ENCODE measurements around the gene ZBTB18. TPM values are rescaled to one million over a fixed set of nuclear protein-coding genes. Genes with fewer than 3 reads are reported as not detected.

ZBTB18 gene
- total RNA-seq, 2 experiments from 2014 or later: 57.2 to 59.9 TPM

DNA sequence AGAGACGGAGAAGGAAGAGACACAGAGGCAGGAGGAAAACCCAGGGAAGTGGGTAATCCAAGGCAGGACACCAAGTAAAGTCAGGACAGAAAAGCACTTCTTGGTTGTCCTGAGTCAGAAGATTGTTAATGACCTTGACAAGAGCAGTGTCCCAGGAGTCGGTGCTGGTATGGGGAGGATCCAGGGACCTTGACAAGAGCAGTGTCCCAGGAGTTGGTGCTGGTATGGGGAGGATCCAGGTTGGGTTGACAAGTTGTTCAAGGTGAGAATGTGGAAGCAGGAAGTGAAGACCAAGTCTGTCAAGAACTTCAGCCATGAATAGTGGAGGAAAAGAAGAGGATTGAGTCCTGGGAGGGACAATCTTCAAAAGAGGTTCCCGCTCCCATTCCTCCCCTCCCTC is 31.9 kb downstream of the ZBTB18 start:
- ChIA-PET POLR2A (no interaction called here), CTCF (no interaction called here)
- no peaks in the 10 kb centered on the region for H3K36me3 Mint-ChIP-seq (ENCODE audit: low read depth)
- intact Hi-C loops (cut with DNase I, micrococcal nuclease): no loop called here
- TF ChIP-seq, protein P1, sequence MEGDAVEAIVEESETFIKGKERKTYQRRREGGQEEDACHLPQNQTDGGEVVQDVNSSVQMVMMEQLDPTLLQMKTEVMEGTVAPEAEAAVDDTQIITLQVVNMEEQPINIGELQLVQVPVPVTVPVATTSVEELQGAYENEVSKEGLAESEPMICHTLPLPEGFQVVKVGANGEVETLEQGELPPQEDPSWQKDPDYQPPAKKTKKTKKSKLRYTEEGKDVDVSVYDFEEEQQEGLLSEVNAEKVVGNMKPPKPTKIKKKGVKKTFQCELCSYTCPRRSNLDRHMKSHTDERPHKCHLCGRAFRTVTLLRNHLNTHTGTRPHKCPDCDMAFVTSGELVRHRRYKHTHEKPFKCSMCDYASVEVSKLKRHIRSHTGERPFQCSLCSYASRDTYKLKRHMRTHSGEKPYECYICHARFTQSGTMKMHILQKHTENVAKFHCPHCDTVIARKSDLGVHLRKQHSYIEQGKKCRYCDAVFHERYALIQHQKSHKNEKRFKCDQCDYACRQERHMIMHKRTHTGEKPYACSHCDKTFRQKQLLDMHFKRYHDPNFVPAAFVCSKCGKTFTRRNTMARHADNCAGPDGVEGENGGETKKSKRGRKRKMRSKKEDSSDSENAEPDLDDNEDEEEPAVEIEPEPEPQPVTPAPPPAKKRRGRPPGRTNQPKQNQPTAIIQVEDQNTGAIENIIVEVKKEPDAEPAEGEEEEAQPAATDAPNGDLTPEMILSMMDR (IDR thresholded peaks at IDR 0.05): no peak
- peaks cover 7% of the 10 kb centered on the region for H3K27me3 Mint-ChIP-seq
- H3K9me3 ChIP-seq (ENCODE audit: control insufficient read depth in 1 of 2, insufficient read depth in 1 of 2, low read length in 2 of 2): no peaks in the 10 kb centered on the region
- H3K27ac Mint-ChIP-seq: no peak overlapping the region
- H3K9me3 Mint-ChIP-seq: no peaks in the 10 kb centered on the region
- no peak overlapping the region for H3K4me3 Mint-ChIP-seq
- H3K36me3 ChIP-seq (ENCODE audit: insufficient read depth, low read length): no peaks in the 10 kb centered on the region
- ATAC-seq (ENCODE audit: poor library complexity) (no peak), DNase-seq (no peak)
- no peaks in the 10 kb centered on the region for H3K27me3 ChIP-seq (ENCODE audit: control insufficient read depth in 1 of 2, insufficient read depth in 2 of 2, low read length in 2 of 2)
- no peaks in the 10 kb centered on the region for H3K4me1 ChIP-seq (ENCODE audit: insufficient read depth, low read length)
- H3K27ac ChIP-seq (ENCODE audit: low read depth in 1 of 2, low read length in 2 of 2): no peak overlapping the region
- H3K4me1 Mint-ChIP-seq (ENCODE audit: low read depth): peaks cover 3% of the 10 kb centered on the region
- no peak overlapping the region for H3K4me3 ChIP-seq (ENCODE audit: low read length)

DNA sequence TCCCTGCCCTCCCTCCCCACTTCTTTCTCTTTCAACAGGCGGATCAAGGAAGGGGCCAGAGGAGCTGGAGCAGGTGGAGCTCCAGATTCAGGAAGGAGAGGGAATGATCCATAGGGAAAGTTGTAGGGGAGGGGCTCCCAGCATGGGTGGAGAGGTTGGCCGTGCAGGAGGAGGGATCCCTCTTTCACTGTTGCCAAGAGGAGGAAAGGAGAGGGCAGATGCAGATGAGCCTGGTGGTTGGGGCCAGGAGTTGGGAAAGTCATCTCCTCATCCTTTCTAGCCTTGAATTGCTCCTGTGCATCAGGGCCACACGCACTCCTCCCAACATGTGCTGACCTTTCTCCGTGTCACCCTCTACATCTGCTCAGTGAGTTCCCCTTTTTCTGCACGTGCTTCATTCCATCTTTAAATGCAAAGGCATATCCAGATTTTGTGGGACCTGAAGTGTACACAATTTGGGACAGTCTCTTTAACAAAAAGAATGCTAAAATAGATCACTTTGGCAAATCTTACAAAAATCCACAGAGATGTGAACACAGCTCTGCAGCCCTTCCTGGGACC is 32.4 kb downstream of the ZBTB18 start:
- POLR2A ChIA-PET: no interaction called here

DNA sequence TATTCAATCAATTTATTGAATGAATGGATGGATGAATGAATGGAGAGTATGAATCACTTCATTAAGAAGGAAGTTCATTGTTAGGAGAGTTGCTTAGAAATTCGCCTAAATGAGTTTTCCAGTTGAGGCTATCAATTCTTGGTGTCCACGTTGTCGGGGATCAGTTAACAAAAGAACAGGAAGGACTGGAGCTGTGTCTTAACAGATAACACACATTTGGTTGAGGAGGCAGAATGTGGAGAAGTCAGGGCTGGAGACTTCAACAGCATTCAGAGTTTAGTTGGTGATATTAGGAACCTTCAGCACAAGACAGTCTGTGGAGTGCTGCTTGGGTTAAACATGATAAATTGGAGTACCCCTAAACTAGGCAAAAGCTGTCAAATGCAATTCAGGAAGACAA is 33.7 kb downstream of the ZBTB18 start:
- ATAC-seq (ENCODE audit: poor library complexity) (no peak), DNase-seq (no peak)
- no peaks in the 10 kb centered on the region for H3K9me3 Mint-ChIP-seq
- Histone ChIP-seq H3K27me3 (ENCODE audit: control insufficient read depth in 1 of 2, insufficient read depth in 2 of 2, low read length in 2 of 2) (no peaks in the 10 kb centered on the region), H3K27ac (ENCODE audit: low read depth in 1 of 2, low read length in 2 of 2) (no peak overlapping the region), H3K9me3 (ENCODE audit: control insufficient read depth in 1 of 2, insufficient read depth in 1 of 2, low read length in 2 of 2) (no peaks in the 10 kb centered on the region), H3K4me1 (ENCODE audit: insufficient read depth, low read length) (no peaks in the 10 kb centered on the region), H3K4me3 (ENCODE audit: low read length) (no peak overlapping the region), H3K36me3 (ENCODE audit: insufficient read depth, low read length) (no peaks in the 10 kb centered on the region)
- intact Hi-C loops (cut with DNase I, micrococcal nuclease): no loop called here
- TF ChIP-seq, protein P1 (IDR thresholded peaks at IDR 0.05): no peak
- no peak overlapping the region for H3K27ac Mint-ChIP-seq
- H3K27me3 Mint-ChIP-seq: peaks cover 7% of the 10 kb centered on the region
- no peaks in the 10 kb centered on the region for H3K36me3 Mint-ChIP-seq (ENCODE audit: low read depth)
- ChIA-PET CTCF (no interaction called here), POLR2A (no interaction called here)
- H3K4me3 Mint-ChIP-seq: no peak overlapping the region
- H3K4me1 Mint-ChIP-seq (ENCODE audit: low read depth): no peaks in the 10 kb centered on the region

More for the DNA sequence above, 32.4 kb downstream of the ZBTB18 start:
- H3K4me3 Mint-ChIP-seq: no peak overlapping the region
- Histone ChIP-seq H3K36me3 (ENCODE audit: insufficient read depth, low read length) (no peaks in the 10 kb centered on the region), H3K27ac (ENCODE audit: low read depth in 1 of 2, low read length in 2 of 2) (no peak overlapping the region), H3K4me3 (ENCODE audit: low read length) (no peak overlapping the region), H3K4me1 (ENCODE audit: insufficient read depth, low read length) (no peaks in the 10 kb centered on the region), H3K9me3 (ENCODE audit: control insufficient read depth in 1 of 2, insufficient read depth in 1 of 2, low read length in 2 of 2) (no peaks in the 10 kb centered on the region), H3K27me3 (ENCODE audit: control insufficient read depth in 1 of 2, insufficient read depth in 2 of 2, low read length in 2 of 2) (no peaks in the 10 kb centered on the region)
- peaks cover 7% of the 10 kb centered on the region for H3K27me3 Mint-ChIP-seq
- no peak overlapping the region for H3K27ac Mint-ChIP-seq
- TF ChIP-seq, protein P1 (IDR thresholded peaks at IDR 0.05): no peak
- H3K9me3 Mint-ChIP-seq: no peaks in the 10 kb centered on the region
- CTCF ChIA-PET: no interaction called here
- H3K4me1 Mint-ChIP-seq (ENCODE audit: low read depth): no peaks in the 10 kb centered on the region
- no peaks in the 10 kb centered on the region for H3K36me3 Mint-ChIP-seq (ENCODE audit: low read depth)
- ATAC-seq (ENCODE audit: poor library complexity): no peak
- intact Hi-C loops (cut with DNase I, micrococcal nuclease): no loop called here
- DNase-seq: no peak

All from CD4-positive, alpha-beta T cell (primary cell).